OCI-LY7 (cell line): ENCODE data around the gene KRT26.

Experiments used
- EZH2phosphoT487 ChIP-seq: fragments of 200-600 bp; sonication (generic); IDR thresholded peaks from 2 replicates; pipeline ENCODE4 v1.6.1; 2018; ENCODE audit warnings: low read depth, borderline replicate concordance, mild to moderate bottlenecking, mixed run types, antibody characterized with exemption, low read length, moderate library complexity, mixed read lengths
- TF ChIP-seq, protein P1 (sequence below): fragments of 200-600 bp; sonication (generic); conservative IDR thresholded peaks from 2 replicates; pipeline ENCODE4 v1.5.1; 2014; ENCODE audit warnings: mild to moderate bottlenecking, antibody characterized with exemption, low read length, moderate library complexity, mixed read lengths

DNA sequence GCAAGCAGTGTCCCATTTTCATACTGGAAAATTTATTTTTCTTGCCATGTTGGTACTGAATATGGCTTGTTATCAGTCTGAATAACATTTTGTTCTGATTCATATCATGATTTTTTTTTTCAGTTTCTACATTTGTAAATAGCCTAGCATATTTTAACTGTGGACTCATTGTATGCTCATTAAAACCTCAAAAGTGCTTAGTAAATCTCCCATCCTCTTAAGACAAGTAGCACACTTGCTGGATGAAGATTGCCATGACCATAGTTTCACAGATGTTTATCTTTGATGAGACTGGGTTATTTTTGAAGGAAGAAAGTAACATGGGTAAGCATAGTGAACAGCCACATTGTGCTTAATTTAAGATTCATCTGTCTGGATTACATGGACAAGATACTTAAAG is 49.5 kb upstream of the KRT26 start:
- TF ChIP-seq, protein P1, sequence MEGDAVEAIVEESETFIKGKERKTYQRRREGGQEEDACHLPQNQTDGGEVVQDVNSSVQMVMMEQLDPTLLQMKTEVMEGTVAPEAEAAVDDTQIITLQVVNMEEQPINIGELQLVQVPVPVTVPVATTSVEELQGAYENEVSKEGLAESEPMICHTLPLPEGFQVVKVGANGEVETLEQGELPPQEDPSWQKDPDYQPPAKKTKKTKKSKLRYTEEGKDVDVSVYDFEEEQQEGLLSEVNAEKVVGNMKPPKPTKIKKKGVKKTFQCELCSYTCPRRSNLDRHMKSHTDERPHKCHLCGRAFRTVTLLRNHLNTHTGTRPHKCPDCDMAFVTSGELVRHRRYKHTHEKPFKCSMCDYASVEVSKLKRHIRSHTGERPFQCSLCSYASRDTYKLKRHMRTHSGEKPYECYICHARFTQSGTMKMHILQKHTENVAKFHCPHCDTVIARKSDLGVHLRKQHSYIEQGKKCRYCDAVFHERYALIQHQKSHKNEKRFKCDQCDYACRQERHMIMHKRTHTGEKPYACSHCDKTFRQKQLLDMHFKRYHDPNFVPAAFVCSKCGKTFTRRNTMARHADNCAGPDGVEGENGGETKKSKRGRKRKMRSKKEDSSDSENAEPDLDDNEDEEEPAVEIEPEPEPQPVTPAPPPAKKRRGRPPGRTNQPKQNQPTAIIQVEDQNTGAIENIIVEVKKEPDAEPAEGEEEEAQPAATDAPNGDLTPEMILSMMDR, result no peak
- no peak for TF ChIP-seq EZH2phosphoT487
